ENCODE results near the gene THUMPD3. TPM values are rescaled to one million over a fixed set of nuclear protein-coding genes. Genes with fewer than 3 reads are reported as not detected.

THUMPD3 gene
- total RNA-seq, 1 experiment from 2014 or later, result 58.4 TPM

DNA sequence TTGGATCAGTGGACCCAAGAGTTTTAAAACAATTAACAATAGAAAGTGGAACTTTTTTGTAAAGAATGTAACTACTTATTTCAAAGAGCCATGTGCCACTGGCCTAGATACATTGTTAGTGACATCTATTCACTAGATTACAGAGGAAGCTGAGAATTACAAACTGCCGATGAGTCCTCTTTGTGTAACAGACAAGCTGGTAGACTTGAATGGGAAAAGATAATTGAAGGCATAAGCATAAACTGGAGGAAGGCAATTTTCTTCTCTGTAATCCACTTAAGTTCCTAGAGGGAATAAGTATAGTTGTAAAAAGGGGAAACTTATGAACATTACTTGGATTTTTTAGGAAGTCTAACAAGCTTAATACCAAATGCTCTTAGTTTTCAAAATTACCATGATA, 15.1 kb downstream of the THUMPD3 start:
- Histone ChIP-seq H3K79me2 (ENCODE audit: insufficient read depth, low read length) (no peaks in the 10 kb centered on the region), H4K5ac (ENCODE audit: insufficient read length, low read depth, low read length) (no peak overlapping the region), H3K23ac (ENCODE audit: insufficient read length, low read depth, low read length) (no peak overlapping the region), H3K27me3 (ENCODE audit: insufficient read depth, low read length) (no peaks in the 10 kb centered on the region), H4K8ac (replicated peaks; ENCODE audit: insufficient read length, low read depth, low read length) (no peak overlapping the region), H3K4ac (ENCODE audit: low read depth, low read length) (no peak overlapping the region), H2AFZ (ENCODE audit: low read length) (no peak overlapping the region), H3K9me3 (ENCODE audit: control insufficient read depth, low read depth, low read length) (no peaks in the 10 kb centered on the region), H2AK5ac (ENCODE audit: insufficient read length, low read length) (no peak overlapping the region), H3K14ac (ENCODE audit: insufficient read depth, low read length) (no peak overlapping the region), H3K9ac (ENCODE audit: extremely low read depth, insufficient read length, low read length) (no peak overlapping the region), H2BK20ac (ENCODE audit: low read depth, low read length, poor library complexity, severe bottlenecking) (no peak overlapping the region), H3K4me1 (ENCODE audit: insufficient read depth, low read length) (no peaks in the 10 kb centered on the region), H3K18ac (ENCODE audit: insufficient read length, low read depth, low read length) (no peak overlapping the region), H2BK120ac (ENCODE audit: low read depth, low read length, poor library complexity, severe bottlenecking) (no peak overlapping the region), H4K91ac (ENCODE audit: insufficient read length, low read depth, low read length) (no peak overlapping the region), H3K4me2 (ENCODE audit: insufficient read depth, insufficient read length, low read length) (no peak overlapping the region), H3K79me1 (ENCODE audit: insufficient read depth, low read depth, low read length, poor library complexity, severe bottlenecking) (no peaks in the 10 kb centered on the region), H4K20me1 (ENCODE audit: control insufficient read depth, insufficient read depth, insufficient read length) (no peaks in the 10 kb centered on the region), H3K27ac (ENCODE audit: insufficient read length, low read depth, low read length) (no peak overlapping the region), H3T11ph (ENCODE audit: low read length) (no peak overlapping the region), H2BK12ac (ENCODE audit: insufficient read length, low read depth, low read length) (no peak overlapping the region), H3K23me2 (ENCODE audit: insufficient read length, low read depth, low read length, poor library complexity, severe bottlenecking) (no peaks in the 10 kb centered on the region), H2BK15ac (ENCODE audit: low read depth, low read length) (no peak overlapping the region), H3K56ac (ENCODE audit: insufficient read length, low read depth, low read length) (no peak overlapping the region), H2BK5ac (ENCODE audit: insufficient read length, low read length) (no peak overlapping the region)
- H3K27ac Mint-ChIP-seq, result no peak overlapping the region
- DNase-seq, result no peak
- no peak for TF ChIP-seq CTCF (conservative IDR thresholded peaks at IDR 0.05)
- peaks cover 20 to 81% (median 70%) of the 10 kb centered on the region in 3 experiments; a peak in 6 of 7 replicates for H3K36me3 Mint-ChIP-seq (ENCODE audit: insufficient read depth in 1 of 3, low read depth in 3 of 3)
- no peaks in the 10 kb centered on the region for H3K9me3 Mint-ChIP-seq
- H3K27me3 Mint-ChIP-seq (ENCODE audit: low read depth), result no peaks in the 10 kb centered on the region
- H3K4me1 Mint-ChIP-seq, result no peaks in the 10 kb centered on the region
- no peak overlapping the region for H3K4me3 Mint-ChIP-seq
- WGBS (ENCODE audit: extremely low coverage, insufficient read length, low lambda C conversion rate), result no CpG with 5 or more reads among the region's 1 CpG
